H1 (cell line): ENCODE measurements around the gene FAM236D. TPM values are rescaled to one million over a fixed set of nuclear protein-coding genes. Genes with fewer than 3 reads are reported as not detected.
"Not testable (repeated sequence)": the region's sequence is repeated elsewhere in the genome, so short reads cannot be mapped to it uniquely, and the experiment has no call there.

Experiments
- CTCF ChIA-PET: fragments of 300-600 bp; sonication (Branson Sonifier 250); formaldehyde crosslinking; loops from one replicate; lab custom pipeline; 2021; ENCODE audit not compliant: partially characterized antibody; lab: Charles Lee
- POLR2A ChIA-PET: fragments of 300-600 bp; sonication (Branson Sonifier 250); formaldehyde crosslinking; loops from one replicate; lab custom pipeline; 2021; ENCODE audit warnings: inconsistent platforms; ENCODE audit not compliant: partially characterized antibody; lab: Charles Lee
- DNase-seq, 2 experiments: peaks; one replicate each; pipeline versions ENCODE4 v3.0.0 to v3.0.0-alpha.2; 2010 to 2022; ENCODE audit warnings: low spot score in 2 of 2, low read depth in 1 of 2, mixed read lengths in 1 of 2
- FAIRE-seq: peaks from 2 replicates; lab custom pipeline; 2011; peaks lifted over from hg19 to GRCh38; lab: Jason Lieb, UNC
- H2AFZ ChIP-seq: 2 replicates; pipeline ENCODE4 v1.8.1; 2012; ENCODE audit warnings: low read length, inconsistent platforms
- H2AK5ac ChIP-seq: 2 replicates; pipeline ENCODE4 v1.6.1; 2013; ENCODE audit warnings: low read depth, low read length
- H2BK120ac ChIP-seq: replicated peaks from 2 replicates; pipeline ENCODE3; 2013; ENCODE audit warnings: low read depth, low read length, inconsistent platforms
- H2BK12ac ChIP-seq: 2 replicates; pipeline ENCODE4 v1.6.1; 2013; ENCODE audit warnings: low read depth, low read length
- H2BK15ac ChIP-seq: 2 replicates; pipeline ENCODE4 v1.6.1; 2013; ENCODE audit warnings: low read length
- H2BK20ac ChIP-seq: 2 replicates; pipeline ENCODE4 v1.6.1; 2013; ENCODE audit warnings: low read length
- H2BK5ac ChIP-seq: 2 replicates; pipeline ENCODE4 v1.6.1; 2013; ENCODE audit warnings: low read depth, low read length
- H3K14ac ChIP-seq: 2 replicates; pipeline ENCODE4 v1.6.1; 2013; ENCODE audit warnings: inconsistent platforms; ENCODE audit not compliant: insufficient read length
- H3K18ac ChIP-seq: 2 replicates; pipeline ENCODE4 v1.6.1; 2013; ENCODE audit warnings: low read length; ENCODE audit errors: extremely low read depth
- H3K23ac ChIP-seq: 2 replicates; pipeline ENCODE4 v1.6.1; 2013; ENCODE audit warnings: inconsistent platforms; ENCODE audit not compliant: insufficient read length
- H3K23me2 ChIP-seq: 2 replicates; pipeline ENCODE4 v1.6.1; 2013; ENCODE audit warnings: low read depth, low read length
- H3K27ac ChIP-seq: 2 replicates; pipeline ENCODE4 v1.6.1; 2011; ENCODE audit warnings: low read depth, low read length, inconsistent platforms
- H3K27me3 ChIP-seq, 4 experiments: replicated peaks in 1 of 4; 1 replicate in 1 of 4; 2 replicates in 3 of 4; pipeline versions ENCODE4 v1.6.1 to v1.8.1; 2011 to 2013; ENCODE audit warnings: low read length in 3 of 4, mild to moderate bottlenecking in 3 of 4, inconsistent platforms in 2 of 4, mixed read lengths in 2 of 4, moderate library complexity in 1 of 4; ENCODE audit not compliant: control insufficient read depth in 3 of 4, insufficient read depth in 3 of 4; ENCODE audit errors: extremely low read depth in 1 of 4
- H3K36me3 ChIP-seq, 4 experiments: 2 replicates each; pipeline versions ENCODE4 v1.6.1 to v1.8.1; 2011 to 2013; ENCODE audit warnings: mild to moderate bottlenecking in 4 of 4, low read length in 3 of 4, moderate library complexity in 2 of 4, control low read depth in 1 of 4, inconsistent platforms in 1 of 4; ENCODE audit not compliant: insufficient read depth in 4 of 4, control insufficient read depth in 2 of 4
- H3K4ac ChIP-seq: replicated peaks from 2 replicates; pipeline ENCODE3; 2013; ENCODE audit warnings: low read length, low read depth, mixed read lengths, inconsistent platforms; ENCODE audit not compliant: insufficient read length
- H3K4me1 ChIP-seq, 4 experiments: replicated peaks in 1 of 4; 1 replicate in 1 of 4; 2 replicates in 3 of 4; pipeline versions ENCODE4 v1.6.1 to v1.8.1; 2011 to 2013; ENCODE audit warnings: low read length in 3 of 4, inconsistent platforms in 2 of 4, mixed read lengths in 1 of 4; ENCODE audit not compliant: insufficient read depth in 4 of 4, control insufficient read depth in 3 of 4
- H3K4me2 ChIP-seq, 2 experiments: 2 replicates each; pipeline versions ENCODE4 v1.6.1 to v1.8.1; 2011 to 2013; ENCODE audit warnings: low read depth in 2 of 2, low read length in 2 of 2, control low read depth in 1 of 2, inconsistent platforms in 1 of 2, mild to moderate bottlenecking in 1 of 2; ENCODE audit not compliant: insufficient read depth in 1 of 2
- H3K4me3 ChIP-seq, 4 experiments: fragments of 200-600, 300-600 bp in 1 of 4; sonication (generic), shearing (Covaris generic), sonication (Bioruptor Twin) in 1 of 4; 2 replicates each; pipeline versions ENCODE4 v1.5.1 to v1.8.1; 2011 to 2016; ENCODE audit warnings: low read length in 4 of 4, low read depth in 3 of 4, control low read depth in 2 of 4, inconsistent platforms in 2 of 4, mild to moderate bottlenecking in 2 of 4, mixed read lengths in 1 of 4, moderate library complexity in 1 of 4; ENCODE audit not compliant: insufficient read depth in 2 of 4; ENCODE audit errors: extremely low read depth in 1 of 4
- H3K56ac ChIP-seq: replicated peaks from 2 replicates; pipeline ENCODE3; 2013; ENCODE audit warnings: low read depth, mild to moderate bottlenecking, mixed read lengths, low read length, inconsistent platforms; ENCODE audit not compliant: insufficient read length
- H3K79me1 ChIP-seq: 2 replicates; pipeline ENCODE4 v1.6.1; 2013; ENCODE audit warnings: low read depth, low read length, control low read depth
- H3K79me2 ChIP-seq, 2 experiments: 2 replicates each; pipeline versions ENCODE4 v1.6.1 to v1.8.1; 2012 to 2013; ENCODE audit warnings: low read length in 2 of 2, mild to moderate bottlenecking in 2 of 2, inconsistent platforms in 1 of 2; ENCODE audit not compliant: insufficient read depth in 2 of 2, control insufficient read depth in 1 of 2
- H3K9ac ChIP-seq, 4 experiments: replicated peaks in 1 of 4; 1 replicate in 1 of 4; 2 replicates in 3 of 4; pipeline versions ENCODE4 v1.6.1 to v1.8.1; 2011 to 2013; ENCODE audit warnings: low read depth in 3 of 4, low read length in 3 of 4, control low read depth in 2 of 4, mild to moderate bottlenecking in 2 of 4, moderate library complexity in 2 of 4, inconsistent platforms in 1 of 4; ENCODE audit errors: extremely low read depth in 1 of 4
- H3K9me3 ChIP-seq, 2 experiments: 2 replicates each; pipeline versions ENCODE4 v1.6.1 to v1.8.1; 2012 to 2013; ENCODE audit warnings: mild to moderate bottlenecking in 2 of 2, moderate library complexity in 2 of 2, control low read depth in 1 of 2, inconsistent platforms in 1 of 2, low read depth in 1 of 2, low read length in 1 of 2, mixed read lengths in 1 of 2; ENCODE audit not compliant: insufficient read depth in 2 of 2
- H4K20me1 ChIP-seq, 2 experiments: replicated peaks in 1 of 2; 2 replicates each; pipeline versions ENCODE3 to v1.8.1; 2011 to 2013; ENCODE audit warnings: inconsistent platforms in 2 of 2, low read length in 2 of 2, mild to moderate bottlenecking in 1 of 2; ENCODE audit not compliant: insufficient read depth in 2 of 2, control insufficient read depth in 1 of 2
- H4K5ac ChIP-seq: 2 replicates; pipeline ENCODE4 v1.6.1; 2013; ENCODE audit warnings: low read length, low read depth, mixed read lengths, inconsistent platforms; ENCODE audit not compliant: insufficient read length
- H4K8ac ChIP-seq: 2 replicates; pipeline ENCODE4 v1.8.0; 2013; ENCODE audit warnings: mild to moderate bottlenecking, moderate library complexity, low read length, inconsistent platforms; ENCODE audit not compliant: insufficient read depth; ENCODE audit errors: extremely low read depth
- H4K91ac ChIP-seq: replicated peaks from 2 replicates; pipeline ENCODE3; 2013; ENCODE audit warnings: low read length, mixed read lengths, inconsistent platforms; ENCODE audit not compliant: insufficient read length
- WGBS, 2 experiments: shearing (Covaris generic) in 1 of 2; methylation state at CpG; one replicate each; pipeline versions ENCODE4 v1.1.6 to v1.1.7; 2013 to 2015; ENCODE audit warnings: low lambda C conversion rate in 2 of 2, mixed read lengths in 2 of 2, inconsistent platforms in 1 of 2, low coverage in 1 of 2, missing lambda C conversion rate in 1 of 2; ENCODE audit not compliant: insufficient replicate concordance in 2 of 2, insufficient coverage in 1 of 2, insufficient read length in 1 of 2; ENCODE audit errors: extremely low coverage in 1 of 2, missing lambda C conversion rate in 1 of 2; 5-methylcytosine and 5-hydroxymethylcytosine counted together
- polyA plus RNA-seq, 7 experiments: library from polyadenylated mRNA; depleted of rRNA in 3 of 7; stranded (reverse) in 5 of 7; unstranded in 2 of 7; fragments of >200 nt in 5 of 7; fragments of 200-250 nt in 2 of 7; gene quantifications; 1 replicate in 5 of 7; 2 replicates in 1 of 7; 4 replicates in 1 of 7; pipeline versions ENCODE4 v1.2.1 to v1.2.3, GENCODE V29; 2011 to 2013; ENCODE audit warnings: missing spikeins in 2 of 7, mixed read lengths in 2 of 7
- total RNA-seq: library from RNA; stranded (reverse); fragmentation: NEBNext Ultra II Directional; extraction: Animal tissue kit (Norgen Biotek cat#: 25700); gene quantifications from 2 replicates; pipeline ENCODE4 v1.2.1, GENCODE V29; 2021

FAM236D gene
- total and polyA plus RNA-seq, 2 of the 8 experiments (the other 6 are each of a cell fraction or from before 2014, with no cell fraction given): not detected

- H3K23me2 ChIP-seq, H3K9ac ChIP-seq, H2BK20ac ChIP-seq, H2BK5ac ChIP-seq, H4K91ac ChIP-seq, H4K8ac ChIP-seq, H3K4me2 ChIP-seq, H3K4me3 ChIP-seq, POLR2A ChIA-PET, H3K14ac ChIP-seq, H3K56ac ChIP-seq, H3K36me3 ChIP-seq, H4K20me1 ChIP-seq, FAIRE-seq, H3K79me2 ChIP-seq, H3K79me1 ChIP-seq, H2BK120ac ChIP-seq, H4K5ac ChIP-seq, DNase-seq, H2BK12ac ChIP-seq, H2AK5ac ChIP-seq, H2BK15ac ChIP-seq, H3K27me3 ChIP-seq, H2AFZ ChIP-seq, H3K18ac ChIP-seq, H3K4me1 ChIP-seq, H3K23ac ChIP-seq, H3K9me3 ChIP-seq, H3K4ac ChIP-seq, CTCF ChIA-PET, H3K27ac ChIP-seq: not testable (repeated sequence)
- WGBS, 2 experiments: no CpG with 5 or more reads among the region's 9 CpGs
These were observed 47.6 kb downstream of the FAM236D start for GRCh38 chrX:72760454-72760853.

Other genes starting within 250 kb of the FAM236D start
- gene HDAC8, start 235.4 kb downstream of the FAM236D start, total RNA-seq: 16.9 and 20.3 TPM in 2 replicates
- 9.6 and 9.7 TPM in 2 replicates for gene HDAC8, start 235.4 kb downstream of the FAM236D start, polyA plus RNA-seq (2011; rRNA removed)
- gene PHKA1, start 93.9 kb downstream of the FAM236D start, total RNA-seq: 7.2 and 7.4 TPM in 2 replicates
- 3.2 and 4.2 TPM in 2 replicates for gene PHKA1, start 93.9 kb downstream of the FAM236D start, polyA plus RNA-seq (2011; rRNA removed)
- not detected in 2 replicates for gene DMRTC1B, start 31.3 kb downstream of the FAM236D start, total RNA-seq
- 0.11 TPM in 1 of 2 replicates, not detected in the other for gene DMRTC1B, start 31.3 kb downstream of the FAM236D start, polyA plus RNA-seq (2011; rRNA removed)
- not detected in 2 replicates for gene FAM236B, start 25.6 kb downstream of the FAM236D start, total RNA-seq
- not detected in 2 replicates for gene FAM236B, start 25.6 kb downstream of the FAM236D start, polyA plus RNA-seq (2011; rRNA removed)
- gene FAM236C, start 104.4 kb upstream of the FAM236D start, total RNA-seq: not detected in 2 replicates
- not detected in 2 replicates for gene FAM236C, start 104.4 kb upstream of the FAM236D start, polyA plus RNA-seq (2011; rRNA removed)
- not detected in 2 replicates for gene FAM236A, start 130.0 kb upstream of the FAM236D start, total RNA-seq
- gene FAM236A, start 130.0 kb upstream of the FAM236D start, polyA plus RNA-seq (2011; rRNA removed): not detected in 2 replicates
- gene DMRTC1, start 135.6 kb upstream of the FAM236D start, total RNA-seq: not detected in 2 replicates
- not detected in 2 replicates for gene DMRTC1, start 135.6 kb upstream of the FAM236D start, polyA plus RNA-seq (2011; rRNA removed)
- 0.59 and 1.7 TPM in 2 replicates for gene PABPC1L2B, start 194.7 kb upstream of the FAM236D start, total RNA-seq
- 1.4 and 1.5 TPM in 2 replicates for gene PABPC1L2B, start 194.7 kb upstream of the FAM236D start, polyA plus RNA-seq (2011; rRNA removed)